ENCODE measurements around the gene ZNF213.

Gene ZNF213

GRCh38 chr16:3127745-3128144 is 7.1 kb upstream of the ZNF213 start:
- no peak for DNase-seq (ENCODE audit: low spot score)

GRCh38 chr16:3129137-3130131 is 5.4 kb upstream of the ZNF213 start:
- no peak overlapping the region for H4K8ac ChIP-seq (ENCODE audit: low read depth, low read length)
- no peak overlapping the region for H4K91ac ChIP-seq (ENCODE audit: low read depth, low read length, poor library complexity)
- no peak overlapping the region for H2BK12ac ChIP-seq (ENCODE audit: low read length)
- no peak overlapping the region for H3K4me3 ChIP-seq (ENCODE audit: low read length in 2 of 2)
- H3K27ac ChIP-seq (replicated peaks; ENCODE audit: low read length), result peak overlapping the region; percentile 17
- no peak overlapping the region for H3K4me2 ChIP-seq (ENCODE audit: insufficient read depth, low read length, poor library complexity, severe bottlenecking)
- H2AK5ac ChIP-seq (ENCODE audit: low read depth, low read length), result no peak overlapping the region
- peak; percentile 76 for DNase-seq (ENCODE audit: low spot score)
- H3K9me3 ChIP-seq (replicated peaks in 1 of 2; ENCODE audit: control insufficient read depth in 2 of 2, insufficient read depth in 1 of 2, low read depth in 1 of 2, low read length in 2 of 2), result no peaks in the 10 kb centered on the region
- no peak overlapping the region for H3K23ac ChIP-seq (ENCODE audit: low read depth, low read length, poor library complexity)
- H3K14ac ChIP-seq (ENCODE audit: low read length), result no peak overlapping the region
- H3K18ac ChIP-seq (ENCODE audit: low read length), result no peak overlapping the region
- H3K27me3 ChIP-seq (ENCODE audit: control insufficient read depth in 3 of 3, insufficient read depth in 3 of 3, low read depth in 1 of 3, low read length in 3 of 3), result no peaks in the 10 kb centered on the region
- H2BK5ac ChIP-seq (ENCODE audit: low read length), result no peak overlapping the region
- H3K36me3 ChIP-seq (replicated peaks in 1 of 2; ENCODE audit: control insufficient read depth in 2 of 2, insufficient read depth in 2 of 2, low read length in 2 of 2), result peaks cover 17 to 71% of the 10 kb centered on the region in 2 donors
- H2BK15ac ChIP-seq (ENCODE audit: low read length), result no peak overlapping the region
- peaks cover 3 to 5% of the 10 kb centered on the region in 2 donors for H3K4me1 ChIP-seq (ENCODE audit: control insufficient read depth in 2 of 2, insufficient read depth in 1 of 2, low read depth in 1 of 2, low read length in 2 of 2)
- H3K9ac ChIP-seq (ENCODE audit: low read depth, low read length, poor library complexity), result no peak overlapping the region
- no peak overlapping the region for H2BK120ac ChIP-seq (ENCODE audit: low read depth, low read length)
- peaks cover 5% of the 10 kb centered on the region for H3K79me1 ChIP-seq (ENCODE audit: low read depth, low read length)
- no CpG with 5 or more reads among the region's 28 CpGs for whole genome bisulfite sequencing, 2 donors (ENCODE audit: extremely low coverage in 2 of 2, insufficient read length in 2 of 2, insufficient replicate concordance in 1 of 2)
- H3K4ac ChIP-seq (ENCODE audit: low read length), result no peak overlapping the region
- no peak overlapping the region for H2AFZ ChIP-seq (ENCODE audit: low read length)

More at GRCh38 chr16:3127745-3128144, 7.1 kb upstream of the ZNF213 start:
- no peak overlapping the region for H3K4me2 ChIP-seq (ENCODE audit: insufficient read depth, low read length, poor library complexity, severe bottlenecking)
- H3K4me1 ChIP-seq (ENCODE audit: control insufficient read depth in 2 of 2, insufficient read depth in 1 of 2, low read depth in 1 of 2, low read length in 2 of 2), result peaks cover 5 to 6% of the 10 kb centered on the region in 2 donors
- H4K91ac ChIP-seq (ENCODE audit: low read depth, low read length, poor library complexity), result no peak overlapping the region
- no peak overlapping the region for H2BK12ac ChIP-seq (ENCODE audit: low read length)
- H3K79me1 ChIP-seq (ENCODE audit: low read depth, low read length), result peaks cover 2% of the 10 kb centered on the region
- H3K9me3 ChIP-seq (replicated peaks in 1 of 2; ENCODE audit: control insufficient read depth in 2 of 2, insufficient read depth in 1 of 2, low read depth in 1 of 2, low read length in 2 of 2), result no peaks in the 10 kb centered on the region
- H3K4ac ChIP-seq (ENCODE audit: low read length), result no peak overlapping the region
- H3K23ac ChIP-seq (ENCODE audit: low read depth, low read length, poor library complexity), result no peak overlapping the region
- H2BK15ac ChIP-seq (ENCODE audit: low read length), result no peak overlapping the region
- H4K8ac ChIP-seq (ENCODE audit: low read depth, low read length), result no peak overlapping the region
- H3K36me3 ChIP-seq (replicated peaks in 1 of 2; ENCODE audit: control insufficient read depth in 2 of 2, insufficient read depth in 2 of 2, low read length in 2 of 2), result peaks cover 17 to 67% of the 10 kb centered on the region in 2 donors
- H3K27ac ChIP-seq (replicated peaks; ENCODE audit: low read length), result no peak overlapping the region
- no peak overlapping the region for H2AFZ ChIP-seq (ENCODE audit: low read length)
- H2BK5ac ChIP-seq (ENCODE audit: low read length), result no peak overlapping the region
- no peak overlapping the region for H3K14ac ChIP-seq (ENCODE audit: low read length)
- no peaks in the 10 kb centered on the region for H3K27me3 ChIP-seq (ENCODE audit: control insufficient read depth in 3 of 3, insufficient read depth in 3 of 3, low read depth in 1 of 3, low read length in 3 of 3)
- no CpG with 5 or more reads among the region's 6 CpGs for WGBS, 2 donors (ENCODE audit: extremely low coverage in 2 of 2, insufficient read length in 2 of 2, insufficient replicate concordance in 1 of 2)
- no peak overlapping the region for H3K18ac ChIP-seq (ENCODE audit: low read length)
- H2BK120ac ChIP-seq (ENCODE audit: low read depth, low read length), result no peak overlapping the region
- H3K9ac ChIP-seq (ENCODE audit: low read depth, low read length, poor library complexity), result no peak overlapping the region
- H3K4me3 ChIP-seq (ENCODE audit: low read length in 2 of 2), result no peak overlapping the region
- H2AK5ac ChIP-seq (ENCODE audit: low read depth, low read length), result no peak overlapping the region

- Histone ChIP-seq H3K4me1 (ENCODE audit: control insufficient read depth in 2 of 2, insufficient read depth in 1 of 2, low read depth in 1 of 2, low read length in 2 of 2) (peaks cover 4 to 10% of the 10 kb centered on the region in 2 donors), H3K27me3 (ENCODE audit: control insufficient read depth in 3 of 3, insufficient read depth in 3 of 3, low read depth in 1 of 3, low read length in 3 of 3) (no peaks in the 10 kb centered on the region), H3K18ac (ENCODE audit: low read length) (no peak overlapping the region), H3K27ac (replicated peaks; ENCODE audit: low read length) (no peak overlapping the region), H4K91ac (ENCODE audit: low read depth, low read length, poor library complexity) (no peak overlapping the region), H3K36me3 (replicated peaks in 1 of 2; ENCODE audit: control insufficient read depth in 2 of 2, insufficient read depth in 2 of 2, low read length in 2 of 2) (peaks cover 13 to 59% of the 10 kb centered on the region in 2 donors), H3K23ac (ENCODE audit: low read depth, low read length, poor library complexity) (no peak overlapping the region), H2AK5ac (ENCODE audit: low read depth, low read length) (no peak overlapping the region), H2AFZ (ENCODE audit: low read length) (no peak overlapping the region), H3K9ac (ENCODE audit: low read depth, low read length, poor library complexity) (peak overlapping the region; percentile 24), H2BK120ac (ENCODE audit: low read depth, low read length) (no peak overlapping the region), H3K79me1 (ENCODE audit: low read depth, low read length) (peaks cover 6% of the 10 kb centered on the region), H2BK12ac (ENCODE audit: low read length) (no peak overlapping the region), H4K8ac (ENCODE audit: low read depth, low read length) (no peak overlapping the region), H3K14ac (ENCODE audit: low read length) (no peak overlapping the region), H3K4me2 (ENCODE audit: insufficient read depth, low read length, poor library complexity, severe bottlenecking) (no peak overlapping the region), H2BK5ac (ENCODE audit: low read length) (no peak overlapping the region), H3K4ac (ENCODE audit: low read length) (no peak overlapping the region), H3K4me3 (ENCODE audit: low read length in 2 of 2) (no peak overlapping the region), H3K9me3 (replicated peaks in 1 of 2; ENCODE audit: control insufficient read depth in 2 of 2, insufficient read depth in 1 of 2, low read depth in 1 of 2, low read length in 2 of 2) (no peaks in the 10 kb centered on the region), H2BK15ac (ENCODE audit: low read length) (no peak overlapping the region)
- no CpG with 5 or more reads among the region's 12 CpGs for WGBS, 2 donors (ENCODE audit: extremely low coverage in 2 of 2, insufficient read length in 2 of 2, insufficient replicate concordance in 1 of 2)
- DNase-seq (ENCODE audit: low spot score), result no peak
Measured at GRCh38 chr16:3131755-3132377, 3.0 kb upstream of the ZNF213 start.

- no peak overlapping the region for H3K18ac ChIP-seq (ENCODE audit: low read length)
- no peak overlapping the region for H2BK12ac ChIP-seq (ENCODE audit: low read length)
- no peak overlapping the region for H4K8ac ChIP-seq (ENCODE audit: low read depth, low read length)
- peaks cover 8 to 51% of the 10 kb centered on the region in 2 donors for H3K36me3 ChIP-seq (replicated peaks in 1 of 2; ENCODE audit: control insufficient read depth in 2 of 2, insufficient read depth in 2 of 2, low read length in 2 of 2)
- peak overlapping the region; percentile 92 for H3K4me2 ChIP-seq (ENCODE audit: insufficient read depth, low read length, poor library complexity, severe bottlenecking)
- H2BK15ac ChIP-seq (ENCODE audit: low read length), result no peak overlapping the region
- no peak overlapping the region for H2BK120ac ChIP-seq (ENCODE audit: low read depth, low read length)
- H3K23ac ChIP-seq (ENCODE audit: low read depth, low read length, poor library complexity), result no peak overlapping the region
- H2AK5ac ChIP-seq (ENCODE audit: low read depth, low read length), result no peak overlapping the region
- H3K4me3 ChIP-seq (ENCODE audit: low read length in 2 of 2), result peak overlapping the region; percentile 70 to 96
- H3K9ac ChIP-seq (ENCODE audit: low read depth, low read length, poor library complexity), result no peak overlapping the region
- H3K9me3 ChIP-seq (replicated peaks in 1 of 2; ENCODE audit: control insufficient read depth in 2 of 2, insufficient read depth in 1 of 2, low read depth in 1 of 2, low read length in 2 of 2), result no peaks in the 10 kb centered on the region
- no CpG with 5 or more reads among the region's 7 CpGs for WGBS, 2 donors (ENCODE audit: extremely low coverage in 2 of 2, insufficient read length in 2 of 2, insufficient replicate concordance in 1 of 2)
- DNase-seq (ENCODE audit: low spot score), result no peak
- no peak overlapping the region for H3K14ac ChIP-seq (ENCODE audit: low read length)
- no peak overlapping the region for H3K4ac ChIP-seq (ENCODE audit: low read length)
- H3K79me1 ChIP-seq (ENCODE audit: low read depth, low read length), result peaks cover 6% of the 10 kb centered on the region
- peaks cover 4 to 12% of the 10 kb centered on the region in 2 donors for H3K4me1 ChIP-seq (ENCODE audit: control insufficient read depth in 2 of 2, insufficient read depth in 1 of 2, low read depth in 1 of 2, low read length in 2 of 2)
- H3K27ac ChIP-seq (replicated peaks; ENCODE audit: low read length), result no peak overlapping the region
- H4K91ac ChIP-seq (ENCODE audit: low read depth, low read length, poor library complexity), result no peak overlapping the region
- H2BK5ac ChIP-seq (ENCODE audit: low read length), result no peak overlapping the region
- no peaks in the 10 kb centered on the region for H3K27me3 ChIP-seq (ENCODE audit: control insufficient read depth in 3 of 3, insufficient read depth in 3 of 3, low read depth in 1 of 3, low read length in 3 of 3)
- H2AFZ ChIP-seq (ENCODE audit: low read length), result no peak overlapping the region
Measured at GRCh38 chr16:3133844-3134243, 985 bp upstream of the ZNF213 start.
